ENCODE results near the gene FAR1.

The FAR1 gene

DNA sequence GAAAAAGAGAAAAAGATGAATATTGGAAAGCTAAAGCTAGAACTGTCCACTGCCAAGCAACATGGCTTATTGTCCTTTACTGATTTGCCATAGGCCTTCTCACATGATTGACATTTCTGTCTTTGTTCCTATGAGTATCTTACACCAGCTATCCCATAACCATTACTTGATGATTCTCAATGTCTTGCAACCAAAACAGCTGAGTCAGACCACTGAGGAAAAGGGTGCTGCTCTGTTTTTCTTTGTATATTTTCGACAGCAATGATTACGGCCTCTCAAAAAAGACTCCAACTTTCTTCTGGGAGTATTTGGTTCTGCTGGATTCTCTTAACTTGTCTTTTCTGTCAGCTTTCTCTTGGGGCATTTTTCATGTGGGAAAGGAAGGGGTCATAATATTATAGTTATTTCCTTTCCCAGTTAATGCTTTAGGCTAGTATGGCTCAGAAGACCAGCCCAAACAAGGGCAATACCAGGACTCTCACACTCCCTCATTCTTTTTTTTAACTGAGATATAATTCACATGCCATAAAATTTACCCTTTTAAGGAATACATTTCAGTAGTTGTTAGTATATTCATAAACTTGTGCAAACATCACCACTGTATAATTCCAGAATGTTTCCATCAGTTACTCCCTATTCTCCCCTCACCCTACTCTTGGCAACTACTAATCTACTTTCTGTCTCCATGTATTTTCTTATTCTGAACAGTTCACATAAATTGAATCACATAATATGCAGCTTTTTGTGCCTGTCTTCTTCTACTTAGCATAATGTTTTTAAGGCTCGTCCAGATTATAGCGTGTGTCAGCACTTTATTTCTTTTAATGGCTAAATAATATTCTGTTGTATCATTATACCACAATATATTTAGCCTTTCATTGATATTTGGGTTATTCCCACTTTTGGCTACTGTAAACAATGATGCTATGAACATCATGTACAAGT is 31.1 kb upstream of the FAR1 start:
- Histone ChIP-seq H3K27ac (ENCODE audit: low read length) (no peak overlapping the region), H3K27me3 (ENCODE audit: insufficient read depth, low read length, poor library complexity) (peaks cover 4% of the 10 kb centered on the region), H3K4me2 (ENCODE audit: insufficient read depth, low read length) (no peak overlapping the region), H3K4me1 (ENCODE audit: insufficient read depth, low read length) (no peaks in the 10 kb centered on the region), H4K20me1 (ENCODE audit: insufficient read depth, low read length) (no peaks in the 10 kb centered on the region), H3K4me3 (ENCODE audit: low read depth in 1 of 2, low read length in 2 of 2) (no peak overlapping the region), H3K9me3 (ENCODE audit: insufficient read depth, low read length, severe bottlenecking) (no peaks in the 10 kb centered on the region), H3K36me3 (ENCODE audit: insufficient read depth, low read length) (no peaks in the 10 kb centered on the region), H3K79me2 (ENCODE audit: insufficient read depth, low read length) (no peaks in the 10 kb centered on the region), H2AFZ (ENCODE audit: low read depth, low read length) (no peak overlapping the region), H3K9ac (ENCODE audit: low read depth, low read length) (no peak overlapping the region)
- ATAC-seq (ENCODE audit: insufficient read depth, low read depth) (no peak), DNase-seq (no peak)
- TF ChIP-seq, protein P1, sequence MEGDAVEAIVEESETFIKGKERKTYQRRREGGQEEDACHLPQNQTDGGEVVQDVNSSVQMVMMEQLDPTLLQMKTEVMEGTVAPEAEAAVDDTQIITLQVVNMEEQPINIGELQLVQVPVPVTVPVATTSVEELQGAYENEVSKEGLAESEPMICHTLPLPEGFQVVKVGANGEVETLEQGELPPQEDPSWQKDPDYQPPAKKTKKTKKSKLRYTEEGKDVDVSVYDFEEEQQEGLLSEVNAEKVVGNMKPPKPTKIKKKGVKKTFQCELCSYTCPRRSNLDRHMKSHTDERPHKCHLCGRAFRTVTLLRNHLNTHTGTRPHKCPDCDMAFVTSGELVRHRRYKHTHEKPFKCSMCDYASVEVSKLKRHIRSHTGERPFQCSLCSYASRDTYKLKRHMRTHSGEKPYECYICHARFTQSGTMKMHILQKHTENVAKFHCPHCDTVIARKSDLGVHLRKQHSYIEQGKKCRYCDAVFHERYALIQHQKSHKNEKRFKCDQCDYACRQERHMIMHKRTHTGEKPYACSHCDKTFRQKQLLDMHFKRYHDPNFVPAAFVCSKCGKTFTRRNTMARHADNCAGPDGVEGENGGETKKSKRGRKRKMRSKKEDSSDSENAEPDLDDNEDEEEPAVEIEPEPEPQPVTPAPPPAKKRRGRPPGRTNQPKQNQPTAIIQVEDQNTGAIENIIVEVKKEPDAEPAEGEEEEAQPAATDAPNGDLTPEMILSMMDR (IDR thresholded peaks at IDR 0.05; ENCODE audit: borderline replicate concordance, extremely low read depth, low read length, poor library complexity, severe bottlenecking): no peak
- no peak for TF ChIP-seq EZH2 (IDR thresholded peaks at IDR 0.05; ENCODE audit: borderline replicate concordance, low read depth, low read length, severe bottlenecking)

DNA sequence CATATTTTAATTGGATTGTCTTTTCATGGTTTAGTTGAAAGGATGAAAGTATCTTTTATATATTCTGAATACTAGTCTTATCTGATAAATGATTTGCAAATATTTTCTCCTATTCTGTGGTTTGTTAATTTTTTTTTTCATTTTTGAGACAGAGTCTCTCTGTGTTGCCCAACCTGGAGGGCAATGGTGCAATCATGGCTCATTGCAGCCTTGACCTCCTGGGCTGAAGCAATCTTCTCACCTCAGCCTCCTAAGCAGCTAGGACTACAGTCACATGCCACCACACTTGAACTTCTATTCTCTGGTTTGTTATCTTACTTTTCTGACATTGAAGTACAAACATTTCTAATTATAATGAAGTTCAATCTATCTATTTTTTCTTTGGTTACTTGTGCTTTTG is 30.0 kb upstream of the FAR1 start:
- Histone ChIP-seq H4K20me1 (ENCODE audit: insufficient read depth, low read length) (no peaks in the 10 kb centered on the region), H3K27me3 (ENCODE audit: insufficient read depth, low read length, poor library complexity) (no peaks in the 10 kb centered on the region), H3K9me3 (ENCODE audit: insufficient read depth, low read length, severe bottlenecking) (no peaks in the 10 kb centered on the region), H3K9ac (ENCODE audit: low read depth, low read length) (no peak overlapping the region), H2AFZ (ENCODE audit: low read depth, low read length) (no peak overlapping the region), H3K4me2 (ENCODE audit: insufficient read depth, low read length) (no peak overlapping the region), H3K36me3 (ENCODE audit: insufficient read depth, low read length) (no peaks in the 10 kb centered on the region), H3K4me3 (ENCODE audit: low read depth in 1 of 2, low read length in 2 of 2) (no peak overlapping the region), H3K4me1 (ENCODE audit: insufficient read depth, low read length) (no peaks in the 10 kb centered on the region), H3K27ac (ENCODE audit: low read length) (no peak overlapping the region), H3K79me2 (ENCODE audit: insufficient read depth, low read length) (no peaks in the 10 kb centered on the region)
- no peak for DNase-seq
- no peak for TF ChIP-seq EZH2 (IDR thresholded peaks at IDR 0.05; ENCODE audit: borderline replicate concordance, low read depth, low read length, severe bottlenecking)
- TF ChIP-seq, protein P1 (IDR thresholded peaks at IDR 0.05; ENCODE audit: borderline replicate concordance, extremely low read depth, low read length, poor library complexity, severe bottlenecking): no peak
- no peak for ATAC-seq (ENCODE audit: insufficient read depth, low read depth)

DNA sequence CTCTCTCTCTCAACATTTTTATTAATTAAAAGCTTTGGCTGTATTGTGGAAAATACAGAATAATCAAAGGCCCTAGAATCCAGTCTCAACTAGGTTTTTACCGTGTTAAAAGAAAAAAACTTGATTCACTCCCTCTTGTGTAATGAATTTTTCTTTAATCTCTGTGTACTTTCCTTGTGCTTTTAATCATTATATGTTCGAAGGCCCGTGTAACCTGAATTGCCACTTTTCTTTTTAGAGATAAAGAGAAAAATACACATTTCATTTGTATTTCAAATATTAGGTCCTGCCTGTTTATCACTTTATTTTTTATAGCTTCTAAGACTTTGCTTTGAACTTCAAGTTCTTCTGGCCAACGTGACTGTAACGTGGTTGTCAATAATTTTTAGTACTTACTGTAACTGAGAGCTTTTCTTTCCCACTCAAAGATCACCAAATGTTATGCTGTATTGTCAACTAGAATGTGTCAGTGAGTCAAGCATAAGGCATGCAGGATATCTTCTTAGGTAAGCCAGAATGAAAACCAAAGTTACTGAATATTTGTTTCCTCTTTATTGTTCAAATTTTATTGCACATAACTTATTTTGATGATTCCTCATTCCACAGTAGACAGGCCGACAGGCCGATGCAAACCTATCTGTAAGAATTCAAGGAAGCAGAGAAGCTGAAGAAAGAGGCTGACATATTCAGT is 23.3 kb upstream of the FAR1 start:
- H2AFZ ChIP-seq (ENCODE audit: low read depth, low read length): no peak overlapping the region
- H3K4me3 ChIP-seq (ENCODE audit: low read depth in 1 of 2, low read length in 2 of 2): no peak overlapping the region
- no peaks in the 10 kb centered on the region for H4K20me1 ChIP-seq (ENCODE audit: insufficient read depth, low read length)
- ATAC-seq (ENCODE audit: insufficient read depth, low read depth) (no peak), DNase-seq (no peak)
- no peaks in the 10 kb centered on the region for H3K79me2 ChIP-seq (ENCODE audit: insufficient read depth, low read length)
- no peaks in the 10 kb centered on the region for H3K36me3 ChIP-seq (ENCODE audit: insufficient read depth, low read length)
- H3K9me3 ChIP-seq (ENCODE audit: insufficient read depth, low read length, severe bottlenecking): no peaks in the 10 kb centered on the region
- no peak overlapping the region for H3K27ac ChIP-seq (ENCODE audit: low read length)
- no peak overlapping the region for H3K4me2 ChIP-seq (ENCODE audit: insufficient read depth, low read length)
- no peaks in the 10 kb centered on the region for H3K4me1 ChIP-seq (ENCODE audit: insufficient read depth, low read length)
- H3K27me3 ChIP-seq (ENCODE audit: insufficient read depth, low read length, poor library complexity): no peaks in the 10 kb centered on the region
- H3K9ac ChIP-seq (ENCODE audit: low read depth, low read length): no peak overlapping the region
- TF ChIP-seq, protein P1 (IDR thresholded peaks at IDR 0.05; ENCODE audit: borderline replicate concordance, extremely low read depth, low read length, poor library complexity, severe bottlenecking): no peak
- no peak for TF ChIP-seq EZH2 (IDR thresholded peaks at IDR 0.05; ENCODE audit: borderline replicate concordance, low read depth, low read length, severe bottlenecking)
